Activated CD4-positive, alpha-beta T cell treated with anti-CD3 and anti-CD28 coated beads, Interleukin-2, amount 50 U/mL, for 4 hours (primary cell): ENCODE results near the gene LCN1.

Experiments
- DNase-seq, 2 experiments: peaks; one replicate each; pipeline ENCODE4 v3.0.0-alpha.2; 2020

Gene LCN1

DNA sequence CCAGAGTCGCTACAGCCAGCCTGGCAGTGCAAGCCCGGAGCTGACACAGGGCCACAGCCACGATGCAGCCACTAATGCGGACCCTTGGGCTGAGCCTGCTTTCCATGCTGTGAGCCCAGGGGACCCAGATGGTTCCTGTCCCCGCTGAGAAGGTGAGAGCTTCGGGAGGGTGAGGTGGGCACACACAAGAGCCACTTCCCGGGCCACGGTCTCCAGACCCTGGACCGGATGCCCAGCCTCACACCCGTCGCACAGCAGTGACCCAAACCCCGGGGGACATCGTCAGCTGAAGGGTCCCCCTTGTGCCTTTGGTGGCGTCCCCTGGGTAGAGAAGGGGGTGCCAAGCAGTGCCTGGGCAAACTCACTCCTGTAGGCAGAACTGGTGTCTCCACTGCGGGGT, 53.7 kb downstream of the LCN1 start:
- no peak for DNase-seq
